ENCODE data around the gene GRHL1.

Gene GRHL1

DNA sequence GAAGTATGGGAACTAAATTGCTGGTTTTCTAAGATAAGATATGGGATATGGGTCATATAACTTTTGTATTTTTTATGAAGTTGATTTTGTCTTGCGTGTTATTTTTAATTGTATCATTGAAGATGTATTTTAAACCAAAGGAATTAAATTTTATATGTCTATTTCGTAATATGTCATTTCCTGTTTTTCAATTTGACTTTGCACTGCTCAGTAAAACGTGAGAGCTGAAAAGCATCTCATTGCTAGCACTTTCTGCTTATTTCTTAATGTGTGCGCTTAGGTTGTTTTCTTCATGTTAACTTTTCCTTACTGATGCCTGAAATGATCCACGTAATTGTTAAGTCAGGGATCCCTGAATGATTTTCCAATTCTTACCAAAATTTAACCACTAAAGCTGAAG, 50.6 kb downstream of the GRHL1 start:
- no peak overlapping the region for H3K27ac ChIP-seq
- no peak for TF ChIP-seq CTCF (IDR thresholded peaks at IDR 0.05)
- no peak for TF ChIP-seq ZFX (IDR thresholded peaks at IDR 0.05; ENCODE audit: borderline replicate concordance)

DNA sequence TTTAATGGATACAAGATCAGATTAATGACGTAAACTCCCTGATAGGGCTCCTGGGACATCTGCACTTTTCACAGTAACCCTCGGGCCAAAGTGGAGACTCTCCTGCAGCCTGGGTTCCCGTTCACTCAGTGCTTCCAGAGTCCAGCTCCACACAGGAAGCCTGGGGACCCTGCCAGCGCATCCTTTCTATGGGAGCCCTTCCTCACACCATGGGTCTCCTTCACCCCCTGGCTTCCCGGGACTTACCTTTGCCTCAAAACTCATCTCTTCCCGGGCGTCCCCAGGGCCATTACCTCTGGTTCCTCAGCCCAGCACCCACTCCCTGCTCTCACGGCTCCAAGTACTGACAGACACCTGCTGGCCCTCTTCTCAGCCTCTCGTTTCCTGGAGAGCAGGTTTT, 51.2 kb downstream of the GRHL1 start:
- no peak overlapping the region for H3K27ac ChIP-seq
- TF ChIP-seq ZFX (IDR thresholded peaks at IDR 0.05; ENCODE audit: borderline replicate concordance) (no peak), CTCF (IDR thresholded peaks at IDR 0.05) (no peak)

GRCh38 chr2:10003206-10004125, 52.0 kb downstream of the GRHL1 start:
- H3K27ac ChIP-seq, result no peak overlapping the region
- no peak for TF ChIP-seq CTCF (IDR thresholded peaks at IDR 0.05)
- TF ChIP-seq ZFX (IDR thresholded peaks at IDR 0.05; ENCODE audit: borderline replicate concordance), result no peak

DNA sequence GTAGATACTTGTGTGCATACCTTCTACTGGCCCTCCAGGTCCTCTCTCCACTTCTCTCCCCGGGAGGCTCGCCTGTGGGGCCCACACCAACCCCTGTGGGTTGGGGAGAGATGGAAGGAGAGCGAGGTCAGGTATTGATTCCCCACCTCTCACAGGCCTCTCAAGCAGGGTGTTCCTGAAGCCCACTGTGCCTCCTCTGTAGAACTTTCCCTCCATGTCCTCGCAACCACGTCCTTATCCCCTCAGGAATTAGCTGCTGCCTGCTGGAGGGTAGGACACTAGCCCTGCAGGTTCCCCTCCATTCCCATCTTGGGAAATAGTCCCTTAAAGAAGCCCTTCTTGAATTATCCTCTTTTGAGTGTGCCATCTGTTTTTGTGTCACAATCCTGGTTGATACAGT, 52.9 kb downstream of the GRHL1 start:
- H3K27ac ChIP-seq, result no peak overlapping the region
- no peak for TF ChIP-seq ZFX (IDR thresholded peaks at IDR 0.05; ENCODE audit: borderline replicate concordance)
- TF ChIP-seq CTCF (IDR thresholded peaks at IDR 0.05), result no peak

- no peak overlapping the region for H3K27ac ChIP-seq
- no peak for TF ChIP-seq CTCF (IDR thresholded peaks at IDR 0.05)
Observed at GRCh38 chr2:10004836-10005235, 53.3 kb downstream of the GRHL1 start.

DNA sequence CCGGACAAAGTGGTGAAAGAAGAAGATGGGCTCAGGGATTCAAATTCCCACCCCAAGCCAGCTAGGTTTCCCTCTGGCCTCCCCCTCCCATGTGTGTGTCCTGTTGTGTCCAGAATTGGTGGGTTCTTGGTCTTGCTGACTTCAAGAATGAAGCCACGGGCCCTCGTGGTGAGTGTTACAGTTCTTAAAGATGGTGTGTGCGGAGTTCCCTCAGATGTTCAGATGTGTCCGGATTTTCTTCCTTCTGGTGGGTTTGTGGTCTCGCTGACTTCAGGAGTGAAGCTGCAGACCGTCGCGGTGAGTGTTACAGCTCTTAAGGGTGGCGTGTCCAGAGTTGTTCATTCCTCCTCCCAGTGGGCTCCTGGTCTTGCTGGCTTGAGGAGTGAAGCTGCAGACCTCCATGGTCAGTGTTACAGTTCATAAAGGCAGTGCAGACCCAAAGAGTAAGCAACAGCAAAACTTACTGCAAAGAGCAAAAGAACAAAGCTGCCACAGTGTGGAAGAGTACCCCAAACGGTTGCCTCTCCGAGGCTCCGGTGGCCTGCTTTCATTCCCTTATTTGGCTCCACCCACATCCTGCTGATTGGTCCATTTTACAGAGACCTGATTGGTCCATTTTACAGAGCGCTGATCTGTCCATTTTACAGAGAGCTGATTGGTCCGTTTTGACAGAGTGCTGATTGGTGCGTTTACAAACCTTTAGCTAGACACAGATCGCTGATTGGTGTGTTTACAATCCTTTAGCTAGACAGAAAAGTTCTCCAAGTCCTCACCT, 54.2 kb downstream of the GRHL1 start:
- no peak overlapping the region for H3K27ac ChIP-seq
- TF ChIP-seq CTCF (IDR thresholded peaks at IDR 0.05) (no peak), ZFX (IDR thresholded peaks at IDR 0.05; ENCODE audit: borderline replicate concordance) (no peak)
